HCT116 (cell line): ENCODE results near the gene KIF12. TPM values are rescaled to one million over a fixed set of nuclear protein-coding genes. Genes with fewer than 3 reads are reported as not detected.

Experiments
- ATAC-seq: fragments of 200-7000 bp; cut with Tn5 transposase; 2 replicates; pipeline ENCODE4 v1.9.1; 2020; ENCODE audit warnings: mild to moderate bottlenecking, moderate library complexity
- BruUV-seq: library from RNA; stranded (reverse); fragments of 400-500 nt; replicated peaks from 2 replicates; lab custom pipeline; 2021; lab: Mats Ljungman, UMichigan
- CTCF ChIA-PET: fragments of 300-600 bp; sonication (Branson Sonifier 250); formaldehyde crosslinking; loops from one replicate; lab custom pipeline; 2021; ENCODE audit warnings: antibody characterized with exemption; lab: Charles Lee
- POLR2A ChIA-PET: fragments of 300-600, 350-600 bp; sonication (Branson Sonifier 250); formaldehyde crosslinking; loops from one replicate; lab custom pipeline; 2021; ENCODE audit warnings: antibody characterized with exemption; lab: Charles Lee
- RAD21 ChIA-PET, 2 experiments: fragments of 300-600 bp; sonication (Branson Sonifier 250); formaldehyde crosslinking; loops; one replicate each; lab custom pipeline; 2023; ENCODE audit warnings: low total read pairs in 2 of 2; ENCODE audit not compliant: uncharacterized antibody in 2 of 2, unreplicated experiment in 2 of 2, low non-redundant PET in 1 of 2; lab: Charles Lee
- DNase-seq: peaks from one replicate; pipeline ENCODE4 v3.0.0-alpha.2; 2010; ENCODE audit warnings: low read depth, low spot score
- H2AFZ ChIP-seq: fragments of 200-600 bp; shearing (Covaris generic), sonication (generic); 2 replicates; pipeline ENCODE4 v1.6.1; 2017; ENCODE audit warnings: low read depth, mixed run types, mixed read lengths, antibody characterized with exemption, low read length; ENCODE audit not compliant: poor library complexity, severe bottlenecking
- H3K27ac ChIP-seq: 2 replicates; pipeline ENCODE4 v1.5.1; 2012; ENCODE audit warnings: low read depth, low read length
- H3K27me3 ChIP-seq: fragments of 200-600 bp; sonication (generic); 2 replicates; pipeline ENCODE4 v1.6.1; 2016; ENCODE audit warnings: mixed run types, low read length, mixed read lengths; ENCODE audit not compliant: insufficient read depth
- H3K36me3 ChIP-seq, 2 experiments: fragments of 200-500 bp in 1 of 2; fragments of 200-600 bp in 1 of 2; sonication (Bioruptor generic) in 1 of 2; sonication (generic) in 1 of 2; 2 replicates each; pipeline versions ENCODE4 v1.5.1 to v1.6.1; 2014 to 2016; ENCODE audit warnings: low read length in 2 of 2, inconsistent platforms in 1 of 2, mixed read lengths in 1 of 2, mixed run types in 1 of 2; ENCODE audit not compliant: insufficient read depth in 2 of 2, control insufficient read depth in 1 of 2
- H3K4me1 ChIP-seq, 2 experiments: fragments of 200-600 bp in 1 of 2; sonication (generic) in 1 of 2; 2 replicates each; pipeline versions ENCODE4 v1.5.1 to v1.6.1; 2012 to 2017; ENCODE audit warnings: low read length in 2 of 2, inconsistent platforms in 1 of 2, mild to moderate bottlenecking in 1 of 2, mixed read lengths in 1 of 2, mixed run types in 1 of 2, moderate library complexity in 1 of 2; ENCODE audit not compliant: insufficient read depth in 2 of 2, control insufficient read depth in 1 of 2
- H3K4me2 ChIP-seq: fragments of 200-600 bp; sonication (generic); 2 replicates; pipeline ENCODE4 v1.6.1; 2017; ENCODE audit warnings: mixed run types, low read length, mixed read lengths
- H3K4me3 ChIP-seq, 2 experiments: fragments of 200-600 bp in 1 of 2; sonication (generic) in 1 of 2; replicated peaks in 1 of 2; 2 replicates each; pipeline ENCODE4 v1.5.1; 2011 to 2016; ENCODE audit warnings: low read length in 2 of 2, control low read depth in 1 of 2, low read depth in 1 of 2, mild to moderate bottlenecking in 1 of 2, mixed read lengths in 1 of 2, mixed run types in 1 of 2
- H3K79me2 ChIP-seq: fragments of 200-600 bp; sonication (generic); 2 replicates; pipeline ENCODE4 v1.6.1; 2017; ENCODE audit warnings: mild to moderate bottlenecking, mixed run types, low read length, moderate library complexity, mixed read lengths; ENCODE audit not compliant: insufficient read depth
- H3K9ac ChIP-seq: fragments of 200-600 bp; sonication (generic); 2 replicates; pipeline ENCODE4 v1.6.1; 2016; ENCODE audit warnings: low read length, mixed read lengths
- H3K9me2 ChIP-seq: fragments of 200-600 bp; sonication (generic), shearing (Covaris generic); 2 replicates; pipeline ENCODE4 v1.6.1; 2017; ENCODE audit warnings: mixed run types, mild to moderate bottlenecking, moderate library complexity; ENCODE audit not compliant: insufficient read depth
- H3K9me3 ChIP-seq, 2 experiments: fragments of 200-500 bp in 1 of 2; fragments of 200-600 bp in 1 of 2; sonication (Bioruptor generic) in 1 of 2; sonication (generic) in 1 of 2; 2 replicates each; pipeline ENCODE4 v1.6.1; 2014 to 2017; ENCODE audit warnings: low read length in 2 of 2, mixed read lengths in 2 of 2, inconsistent platforms in 1 of 2, low read depth in 1 of 2, mild to moderate bottlenecking in 1 of 2, mixed run types in 1 of 2, moderate library complexity in 1 of 2; ENCODE audit not compliant: control insufficient read depth in 1 of 2, insufficient read depth in 1 of 2
- H4K20me1 ChIP-seq: fragments of 200-600 bp; sonication (generic), shearing (Covaris generic); 2 replicates; pipeline ENCODE4 v1.6.1; 2017; ENCODE audit warnings: mixed run types, mild to moderate bottlenecking, moderate library complexity; ENCODE audit not compliant: insufficient read depth
- CBX3 ChIP-seq: IDR thresholded peaks from 2 replicates; pipeline ENCODE4 v1.6.1; 2012; ENCODE audit warnings: low read depth
- CEBPB ChIP-seq: IDR thresholded peaks from 2 replicates; pipeline ENCODE4 v1.6.1; 2012; ENCODE audit warnings: low read depth
- EGR1 ChIP-seq: IDR thresholded peaks from 2 replicates; pipeline ENCODE4 v1.6.1; 2012; ENCODE audit warnings: low read depth
- ELF1 ChIP-seq: IDR thresholded peaks from 2 replicates; pipeline ENCODE4 v1.6.1; 2012; ENCODE audit warnings: low read depth, borderline replicate concordance
- EZH2 ChIP-seq: fragments of 200-600 bp; sonication (generic); IDR thresholded peaks from 2 replicates; pipeline ENCODE4 v1.6.1; 2017; ENCODE audit warnings: antibody characterized with exemption, mixed run types
- EZH2phosphoT487 ChIP-seq: fragments of 200-600 bp; IDR thresholded peaks from 2 replicates; pipeline ENCODE4 v1.6.1; 2018; ENCODE audit warnings: antibody characterized with exemption, borderline replicate concordance
- FOSL1 ChIP-seq: IDR thresholded peaks from 2 replicates; pipeline ENCODE4 v1.6.1; 2012; ENCODE audit warnings: low read depth
- MAX ChIP-seq: IDR thresholded peaks from 2 replicates; pipeline ENCODE4 v1.6.1; 2012
- POLR2A ChIP-seq: IDR thresholded peaks from 2 replicates; pipeline ENCODE4 v1.7.0; 2011; ENCODE audit warnings: borderline replicate concordance; ENCODE audit not compliant: insufficient read depth, insufficient read length; ENCODE audit errors: extremely low read depth
- REST ChIP-seq: IDR thresholded peaks from 2 replicates; pipeline ENCODE4 v1.6.1; 2012; ENCODE audit warnings: low read depth
- SIN3A ChIP-seq: IDR thresholded peaks from 2 replicates; pipeline ENCODE4 v1.6.1; 2012; ENCODE audit warnings: low read depth
- SP1 ChIP-seq: IDR thresholded peaks from 2 replicates; pipeline ENCODE4 v1.6.1; 2012; ENCODE audit warnings: low read depth
- SRF ChIP-seq: IDR thresholded peaks from 2 replicates; pipeline ENCODE4 v1.6.1; 2012; ENCODE audit warnings: low read depth
- TCF7L2 ChIP-seq: IDR thresholded peaks from 2 replicates; pipeline ENCODE4 v1.7.0; 2011; ENCODE audit warnings: borderline replicate concordance, inconsistent platforms; ENCODE audit not compliant: insufficient read depth, insufficient read length; ENCODE audit errors: extremely low read depth
- YY1 ChIP-seq: IDR thresholded peaks from 2 replicates; pipeline ENCODE4 v1.6.1; 2011; ENCODE audit warnings: low read length, low read depth, moderate library complexity, mild to moderate bottlenecking; ENCODE audit not compliant: insufficient replicate concordance; ENCODE audit errors: extremely low read depth
- ZFX ChIP-seq: fragments of 450-650 bp; IDR thresholded peaks from 2 replicates; pipeline ENCODE4 v1.6.1; 2017
- ZNF274 ChIP-seq: fragments of 200-500 bp; sonication (Bioruptor generic); IDR thresholded peaks from 2 replicates; pipeline ENCODE4 v1.6.1; 2014; ENCODE audit warnings: mild to moderate bottlenecking, low read depth, low read length, inconsistent platforms
- intact Hi-C: fragments of 100-400 bp; cut with micrococcal nuclease; formaldehyde crosslinking; loops from 2 replicates; pipeline ENCODE4 v1.10.0; 2022
- total RNA-seq: library from RNA; stranded (reverse); gene quantifications from one replicate; pipeline ENCODE4 v1.2.1, GENCODE V29; 2021; ENCODE audit not compliant: unreplicated experiment
- TF ChIP-seq, protein P1 (sequence below): IDR thresholded peaks from 2 replicates; pipeline ENCODE4 v1.6.1; 2011; ENCODE audit warnings: mild to moderate bottlenecking, low read length, moderate library complexity; ENCODE audit not compliant: insufficient replicate concordance; ENCODE audit errors: extremely low read depth
- TF ChIP-seq, protein P2 (sequence below), 3 experiments: fragments of 200-600 bp in 1 of 3; sonication (generic) in 1 of 3; IDR thresholded peaks in 2 of 3; conservative IDR thresholded peaks in 1 of 3; 2 replicates each; pipeline ENCODE4 v1.5.1; 2012 to 2017; ENCODE audit warnings: low read depth in 2 of 3, low read length in 2 of 3, antibody characterized with exemption in 1 of 3, borderline replicate concordance in 1 of 3, control low read depth in 1 of 3, mild to moderate bottlenecking in 1 of 3, mixed read lengths in 1 of 3, mixed run types in 1 of 3, moderate library complexity in 1 of 3; ENCODE audit not compliant: insufficient read depth in 1 of 3
- TF ChIP-seq, protein P3 (sequence below): IDR thresholded peaks from 2 replicates; pipeline ENCODE4 v1.6.1; 2012

The KIF12 gene
- total RNA-seq, 1 experiment from 2014 or later: 6.4 TPM

DNA sequence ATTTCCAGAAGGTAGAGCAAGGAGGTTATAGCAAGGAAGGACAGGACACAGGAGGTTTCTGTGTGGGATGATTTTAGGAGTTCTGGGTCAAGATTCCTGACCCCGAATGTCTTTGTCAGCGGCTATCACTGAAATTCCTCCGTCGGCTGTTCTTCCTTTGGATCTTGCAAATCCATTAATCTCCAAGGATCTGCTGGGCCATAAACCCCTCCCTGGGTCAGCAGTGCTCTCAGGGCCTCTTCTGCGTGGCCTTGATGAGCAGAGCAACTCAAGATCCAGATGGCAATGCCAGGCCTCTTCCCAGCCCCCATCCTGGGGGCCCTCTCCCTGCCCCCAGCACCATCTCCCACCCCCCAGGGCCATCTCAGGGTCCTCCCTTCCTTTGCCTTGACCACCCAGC is 40.0 kb upstream of the KIF12 start:
- Histone ChIP-seq H3K4me2 (no peak overlapping the region), H3K36me3 (no peaks in the 10 kb centered on the region), H3K27me3 (peaks cover 15% of the 10 kb centered on the region), H3K9ac (no peak overlapping the region), H3K4me3 (no peak overlapping the region), H3K9me2 (no peaks in the 10 kb centered on the region), H3K27ac (no peak overlapping the region), H3K4me1 (no peaks in the 10 kb centered on the region), H4K20me1 (no peaks in the 10 kb centered on the region), H3K9me3 (no peaks in the 10 kb centered on the region), H3K79me2 (no peaks in the 10 kb centered on the region), H2AFZ (no peak overlapping the region)
- intact Hi-C loops: no loop called here
- ChIA-PET POLR2A (no interaction called here), CTCF (interaction anchor here (0.7 kb wide), 1 partner anchor 16 kb away, joined by 3 read pairs; the partner anchor contains the start of gene COL27A1), RAD21 (no interaction called here)
- no peak for DNase-seq
- ATAC-seq: no peak
- BruUV-seq: no TSS peak
- no peak for TF ChIP-seq POLR2A
- no peak for TF ChIP-seq SRF
- TF ChIP-seq EZH2: no peak
- TF ChIP-seq ZNF274: no peak
- no peak for TF ChIP-seq MAX
- no peak for TF ChIP-seq CBX3
- no peak for TF ChIP-seq SP1
- TF ChIP-seq EGR1: no peak
- TF ChIP-seq, protein P1, sequence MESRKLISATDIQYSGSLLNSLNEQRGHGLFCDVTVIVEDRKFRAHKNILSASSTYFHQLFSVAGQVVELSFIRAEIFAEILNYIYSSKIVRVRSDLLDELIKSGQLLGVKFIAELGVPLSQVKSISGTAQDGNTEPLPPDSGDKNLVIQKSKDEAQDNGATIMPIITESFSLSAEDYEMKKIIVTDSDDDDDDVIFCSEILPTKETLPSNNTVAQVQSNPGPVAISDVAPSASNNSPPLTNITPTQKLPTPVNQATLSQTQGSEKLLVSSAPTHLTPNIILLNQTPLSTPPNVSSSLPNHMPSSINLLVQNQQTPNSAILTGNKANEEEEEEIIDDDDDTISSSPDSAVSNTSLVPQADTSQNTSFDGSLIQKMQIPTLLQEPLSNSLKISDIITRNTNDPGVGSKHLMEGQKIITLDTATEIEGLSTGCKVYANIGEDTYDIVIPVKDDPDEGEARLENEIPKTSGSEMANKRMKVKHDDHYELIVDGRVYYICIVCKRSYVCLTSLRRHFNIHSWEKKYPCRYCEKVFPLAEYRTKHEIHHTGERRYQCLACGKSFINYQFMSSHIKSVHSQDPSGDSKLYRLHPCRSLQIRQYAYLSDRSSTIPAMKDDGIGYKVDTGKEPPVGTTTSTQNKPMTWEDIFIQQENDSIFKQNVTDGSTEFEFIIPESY: no peak
- TF ChIP-seq, protein P2, sequence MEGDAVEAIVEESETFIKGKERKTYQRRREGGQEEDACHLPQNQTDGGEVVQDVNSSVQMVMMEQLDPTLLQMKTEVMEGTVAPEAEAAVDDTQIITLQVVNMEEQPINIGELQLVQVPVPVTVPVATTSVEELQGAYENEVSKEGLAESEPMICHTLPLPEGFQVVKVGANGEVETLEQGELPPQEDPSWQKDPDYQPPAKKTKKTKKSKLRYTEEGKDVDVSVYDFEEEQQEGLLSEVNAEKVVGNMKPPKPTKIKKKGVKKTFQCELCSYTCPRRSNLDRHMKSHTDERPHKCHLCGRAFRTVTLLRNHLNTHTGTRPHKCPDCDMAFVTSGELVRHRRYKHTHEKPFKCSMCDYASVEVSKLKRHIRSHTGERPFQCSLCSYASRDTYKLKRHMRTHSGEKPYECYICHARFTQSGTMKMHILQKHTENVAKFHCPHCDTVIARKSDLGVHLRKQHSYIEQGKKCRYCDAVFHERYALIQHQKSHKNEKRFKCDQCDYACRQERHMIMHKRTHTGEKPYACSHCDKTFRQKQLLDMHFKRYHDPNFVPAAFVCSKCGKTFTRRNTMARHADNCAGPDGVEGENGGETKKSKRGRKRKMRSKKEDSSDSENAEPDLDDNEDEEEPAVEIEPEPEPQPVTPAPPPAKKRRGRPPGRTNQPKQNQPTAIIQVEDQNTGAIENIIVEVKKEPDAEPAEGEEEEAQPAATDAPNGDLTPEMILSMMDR (IDR thresholded peaks at IDR 0.05 in 2 of 3, conservative IDR thresholded peaks at IDR 0.05 in 1 of 3; ENCODE audit: borderline replicate concordance in 1 of 3, insufficient read depth in 1 of 3, low read depth in 2 of 3, low read length in 2 of 3): no peak
- no peak for TF ChIP-seq ELF1
- TF ChIP-seq CEBPB: no peak
- TF ChIP-seq REST: no peak
- TF ChIP-seq FOSL1: no peak
- TF ChIP-seq TCF7L2: no peak
- TF ChIP-seq, protein P3, sequence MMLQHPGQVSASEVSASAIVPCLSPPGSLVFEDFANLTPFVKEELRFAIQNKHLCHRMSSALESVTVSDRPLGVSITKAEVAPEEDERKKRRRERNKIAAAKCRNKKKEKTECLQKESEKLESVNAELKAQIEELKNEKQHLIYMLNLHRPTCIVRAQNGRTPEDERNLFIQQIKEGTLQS: no peak
- no peak for TF ChIP-seq EZH2phosphoT487
- no peak for TF ChIP-seq SIN3A
- TF ChIP-seq YY1: no peak
- no peak for TF ChIP-seq ZFX
